Gastrocnemius medialis (tissue), 4 donors: ENCODE measurements around the gene RASGRP3.

Experiments used
- POLR2A ChIP-seq, 2 donors: fragments of 450-650 bp; IDR thresholded peaks; one replicate each; pipeline ENCODE4 v1.6.1; 2017; ENCODE audit warnings: antibody characterized with exemption in 2 of 2, mild to moderate bottlenecking in 2 of 2, moderate library complexity in 2 of 2
- TF ChIP-seq, protein P1 (sequence below), 5 experiments: fragments of 450-650 bp in 3 of 5; fragments of 200-600 bp in 2 of 5; sonication (generic) in 2 of 5; IDR thresholded peaks in 4 of 5; conservative IDR thresholded peaks in 1 of 5; 1 replicate in 4 of 5; 2 replicates in 1 of 5; pipeline ENCODE4 v1.5.1; 2016 to 2019; ENCODE audit warnings: antibody characterized with exemption in 5 of 5, mild to moderate bottlenecking in 3 of 5, moderate library complexity in 3 of 5

DNA sequence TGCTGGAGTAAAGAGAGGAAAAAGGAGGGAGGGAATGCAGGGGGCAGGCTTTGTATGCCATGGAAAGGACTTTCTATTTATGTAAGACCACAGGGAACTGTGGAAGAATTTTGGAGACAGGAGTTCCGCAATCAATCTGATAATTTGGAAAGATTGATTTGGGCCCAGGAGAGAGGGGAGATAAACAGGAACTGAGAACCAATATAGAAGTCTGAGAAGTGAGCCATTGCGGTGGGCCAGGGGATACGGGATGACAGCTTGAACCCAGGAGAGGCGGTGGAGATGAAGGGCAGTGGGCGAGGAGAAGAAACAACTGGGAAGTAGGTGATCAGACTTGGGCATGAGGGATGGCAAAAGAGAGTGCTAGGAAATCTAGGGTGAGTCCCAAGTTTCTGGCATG is 23.7 kb downstream of the RASGRP3 start:
- TF ChIP-seq, protein P1, sequence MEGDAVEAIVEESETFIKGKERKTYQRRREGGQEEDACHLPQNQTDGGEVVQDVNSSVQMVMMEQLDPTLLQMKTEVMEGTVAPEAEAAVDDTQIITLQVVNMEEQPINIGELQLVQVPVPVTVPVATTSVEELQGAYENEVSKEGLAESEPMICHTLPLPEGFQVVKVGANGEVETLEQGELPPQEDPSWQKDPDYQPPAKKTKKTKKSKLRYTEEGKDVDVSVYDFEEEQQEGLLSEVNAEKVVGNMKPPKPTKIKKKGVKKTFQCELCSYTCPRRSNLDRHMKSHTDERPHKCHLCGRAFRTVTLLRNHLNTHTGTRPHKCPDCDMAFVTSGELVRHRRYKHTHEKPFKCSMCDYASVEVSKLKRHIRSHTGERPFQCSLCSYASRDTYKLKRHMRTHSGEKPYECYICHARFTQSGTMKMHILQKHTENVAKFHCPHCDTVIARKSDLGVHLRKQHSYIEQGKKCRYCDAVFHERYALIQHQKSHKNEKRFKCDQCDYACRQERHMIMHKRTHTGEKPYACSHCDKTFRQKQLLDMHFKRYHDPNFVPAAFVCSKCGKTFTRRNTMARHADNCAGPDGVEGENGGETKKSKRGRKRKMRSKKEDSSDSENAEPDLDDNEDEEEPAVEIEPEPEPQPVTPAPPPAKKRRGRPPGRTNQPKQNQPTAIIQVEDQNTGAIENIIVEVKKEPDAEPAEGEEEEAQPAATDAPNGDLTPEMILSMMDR (IDR thresholded peaks at IDR 0.05 in 4 of 5, conservative IDR thresholded peaks at IDR 0.05 in 1 of 5), result no peak
- TF ChIP-seq POLR2A (IDR thresholded peaks at IDR 0.05), result no peak
